ENCODE measurements around the gene CHADL.
"Not testable (repeated sequence)": the region's sequence is repeated elsewhere in the genome, so short reads cannot be mapped to it uniquely, and the experiment has no call there.

The CHADL gene, protein sequence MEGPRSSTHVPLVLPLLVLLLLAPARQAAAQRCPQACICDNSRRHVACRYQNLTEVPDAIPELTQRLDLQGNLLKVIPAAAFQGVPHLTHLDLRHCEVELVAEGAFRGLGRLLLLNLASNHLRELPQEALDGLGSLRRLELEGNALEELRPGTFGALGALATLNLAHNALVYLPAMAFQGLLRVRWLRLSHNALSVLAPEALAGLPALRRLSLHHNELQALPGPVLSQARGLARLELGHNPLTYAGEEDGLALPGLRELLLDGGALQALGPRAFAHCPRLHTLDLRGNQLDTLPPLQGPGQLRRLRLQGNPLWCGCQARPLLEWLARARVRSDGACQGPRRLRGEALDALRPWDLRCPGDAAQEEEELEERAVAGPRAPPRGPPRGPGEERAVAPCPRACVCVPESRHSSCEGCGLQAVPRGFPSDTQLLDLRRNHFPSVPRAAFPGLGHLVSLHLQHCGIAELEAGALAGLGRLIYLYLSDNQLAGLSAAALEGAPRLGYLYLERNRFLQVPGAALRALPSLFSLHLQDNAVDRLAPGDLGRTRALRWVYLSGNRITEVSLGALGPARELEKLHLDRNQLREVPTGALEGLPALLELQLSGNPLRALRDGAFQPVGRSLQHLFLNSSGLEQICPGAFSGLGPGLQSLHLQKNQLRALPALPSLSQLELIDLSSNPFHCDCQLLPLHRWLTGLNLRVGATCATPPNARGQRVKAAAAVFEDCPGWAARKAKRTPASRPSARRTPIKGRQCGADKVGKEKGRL

DNA sequence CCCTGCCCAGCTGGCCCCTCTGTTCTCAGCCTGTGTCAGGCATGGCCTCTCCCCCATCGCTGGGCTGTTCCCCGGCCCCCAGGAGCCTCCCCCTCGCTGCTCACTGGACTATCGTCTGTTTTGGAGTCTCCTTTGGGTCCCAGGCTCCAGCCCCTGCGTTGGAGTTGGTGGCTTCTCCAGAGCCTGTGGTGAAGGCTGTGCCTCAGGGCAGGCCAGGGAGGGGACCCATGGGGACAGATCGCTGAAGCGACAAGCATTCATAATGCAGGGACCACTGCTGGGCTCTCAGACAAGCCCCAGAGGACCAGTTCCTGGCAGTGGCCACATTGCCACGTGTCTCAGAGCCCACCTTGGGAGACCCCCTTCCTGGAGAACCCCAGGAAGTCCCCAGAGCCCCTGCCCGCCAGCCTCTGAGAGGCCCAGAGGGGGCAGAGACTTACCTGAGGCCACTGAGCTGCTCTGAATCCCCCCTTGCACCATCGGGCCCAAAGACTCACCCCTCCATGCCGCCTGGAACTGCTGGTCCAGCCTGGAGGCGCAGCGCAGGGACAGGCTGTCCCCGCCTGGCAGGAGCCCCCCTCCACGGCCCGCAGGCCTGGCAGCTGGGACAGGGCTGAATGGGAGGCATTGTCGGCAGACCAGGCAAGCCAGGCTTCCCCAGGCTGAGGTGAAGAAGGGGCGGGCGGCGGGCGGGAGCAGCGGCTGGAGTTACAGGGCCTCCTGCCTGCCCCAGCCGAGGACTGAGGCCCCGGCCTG lies at the start of gene CHADL:
Gene CHADL (minus strand): TSS at position 555 of the 756 bp plus-strand sequence. CDS start 50 bp downstream, at position 505.
- DNase-seq (ENCODE audit: low read depth in 2 of 2): no peak

DNA sequence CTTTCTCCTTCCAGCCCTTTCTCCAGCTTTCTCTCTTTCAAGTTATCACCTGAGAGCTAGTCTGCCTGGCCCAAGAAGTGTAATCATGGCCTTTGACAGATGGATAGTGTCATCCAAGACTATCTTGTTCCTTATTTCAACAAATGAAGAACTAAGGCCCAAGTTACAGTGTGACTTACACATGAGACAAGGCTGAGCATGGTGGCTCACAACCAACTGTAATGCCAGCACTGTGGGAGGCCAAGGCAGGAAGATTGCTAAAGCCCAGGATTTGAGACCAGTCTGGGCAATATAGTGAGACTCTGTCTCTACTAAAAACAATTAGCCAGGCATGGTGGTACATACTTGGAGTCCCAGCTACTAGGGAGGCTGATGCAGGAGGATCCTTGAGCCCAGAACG lies 48.9 kb upstream of the CHADL start:
- no peak for DNase-seq (ENCODE audit: low read depth in 2 of 2)

DNA sequence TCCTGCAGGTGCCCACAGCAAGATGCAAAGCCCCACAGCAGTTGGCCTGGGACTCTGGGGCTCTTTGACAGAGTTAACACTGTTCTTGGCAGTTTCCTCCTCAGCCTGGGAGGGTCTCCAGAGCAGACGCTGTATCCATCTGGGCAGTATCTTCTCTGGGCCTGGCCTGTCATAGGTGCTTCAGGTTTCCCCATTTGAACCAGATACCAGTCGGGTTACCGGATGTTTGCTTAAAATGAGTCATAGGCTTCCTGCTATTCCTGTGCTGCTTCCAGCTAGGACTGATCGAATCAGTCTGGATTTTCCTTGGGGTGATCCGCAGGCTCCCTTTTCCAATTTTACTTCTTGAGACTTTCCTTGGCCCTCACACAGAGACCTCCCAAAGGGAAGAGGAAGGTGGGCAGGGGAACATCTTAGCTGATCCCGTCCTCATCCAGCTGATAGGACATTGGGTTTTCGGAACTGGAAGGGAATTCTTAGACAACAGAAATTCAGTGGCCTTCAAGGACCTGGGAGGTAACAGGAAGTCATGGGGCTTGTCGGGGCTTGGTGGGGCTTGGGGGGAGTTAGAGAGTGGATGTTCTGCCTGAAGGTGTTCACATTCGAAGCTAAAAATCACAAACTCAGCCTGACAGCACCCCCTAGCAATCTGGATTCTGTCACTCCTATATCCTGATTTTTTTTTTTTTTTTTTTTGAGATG lies 47.7 kb upstream of the CHADL start:
- DNase-seq (ENCODE audit: low read depth in 2 of 2): no peak

DNA sequence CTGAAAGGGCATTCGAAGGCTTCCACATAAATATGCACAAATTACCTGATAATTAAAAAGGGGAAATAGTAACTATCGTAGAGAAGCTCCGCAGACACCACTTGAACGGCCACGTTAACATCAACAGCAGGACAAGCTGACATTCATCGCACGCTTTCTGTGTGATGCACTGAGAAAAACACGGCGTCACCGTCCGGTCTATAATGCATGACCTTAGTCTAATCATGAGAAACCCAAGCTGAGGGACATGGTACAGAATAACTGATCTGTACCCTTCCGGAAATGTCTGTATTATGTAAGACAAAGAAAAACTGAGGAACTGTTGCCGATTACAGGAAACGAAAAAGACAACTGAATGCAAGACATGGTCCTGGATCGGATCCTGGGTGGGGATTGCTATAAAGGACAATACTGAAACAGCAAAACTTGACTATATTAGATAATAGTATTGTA lies 45.9 kb upstream of the CHADL start:
- DNase-seq (ENCODE audit: low read depth in 2 of 2): no peak

DNA sequence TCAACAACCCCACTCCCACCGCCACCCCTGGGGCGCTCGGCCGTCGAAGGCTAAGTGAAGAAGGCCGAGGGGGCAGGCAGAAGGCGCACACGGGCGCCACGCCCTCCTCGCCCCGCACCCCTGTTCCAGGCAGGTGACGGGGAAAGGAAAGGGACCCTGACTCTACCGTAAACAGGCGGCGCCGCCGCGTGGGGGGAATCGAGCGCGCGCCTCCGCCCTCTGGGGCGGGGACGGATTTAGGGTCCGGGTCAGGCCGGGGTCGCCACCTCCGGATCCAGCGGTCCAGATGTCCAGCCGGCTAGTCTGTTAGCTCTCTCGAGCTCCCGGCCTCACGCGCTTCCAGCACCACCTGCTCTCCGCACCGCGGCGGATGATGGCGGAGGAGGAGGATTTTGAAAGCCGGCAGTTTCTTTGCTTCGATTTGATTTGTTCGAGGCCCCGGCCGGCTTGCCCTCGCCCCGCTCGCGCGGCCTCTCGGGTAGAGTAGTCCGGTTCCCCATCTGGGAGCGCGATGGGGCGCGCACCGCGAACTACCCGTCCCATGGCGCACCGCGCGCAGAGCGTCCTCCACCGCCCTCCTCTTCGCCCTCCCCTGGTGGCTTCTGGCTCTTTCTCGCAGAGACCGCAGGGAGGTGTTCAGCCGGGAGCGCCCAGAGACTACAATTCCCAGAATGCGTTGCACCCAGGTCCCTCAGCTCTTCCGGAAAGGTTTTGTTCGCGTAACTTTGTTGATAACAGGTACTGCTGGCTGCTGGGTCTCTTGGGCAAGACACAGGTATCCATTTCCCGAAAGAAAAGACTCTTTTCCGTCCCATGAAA lies 45.3 kb upstream of the CHADL start, which contains the start of gene RANGAP1:
Gene RANGAP1 (minus strand): TSS at position 368 of the 819 bp plus-strand sequence. CDS start 5,143 bp downstream, outside the sequence.
- peak; percentile 94 to 95 for DNase-seq (ENCODE audit: low read depth in 2 of 2)

DNA sequence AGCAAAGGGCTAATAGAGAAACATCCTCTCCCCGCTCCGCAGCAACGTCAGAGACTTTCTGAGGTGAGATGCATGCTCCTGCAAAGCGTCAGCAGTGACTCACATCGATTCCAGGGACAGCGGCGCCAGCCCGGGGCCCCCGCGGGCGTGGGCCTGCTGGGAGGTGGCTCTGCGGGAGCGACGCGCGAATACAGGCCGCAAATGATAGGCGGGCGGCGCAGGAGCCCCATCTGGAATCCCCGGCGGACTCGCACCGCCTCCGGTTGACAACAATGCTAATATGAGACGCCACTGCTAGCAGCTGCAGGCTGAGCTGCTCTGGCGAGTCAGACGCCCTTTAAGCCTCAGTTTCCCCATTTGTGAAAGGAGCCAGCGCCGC lies 44.7 kb upstream of the CHADL start:
- peak; percentile 54 to 58 for DNase-seq (ENCODE audit: low read depth in 2 of 2)

DNA sequence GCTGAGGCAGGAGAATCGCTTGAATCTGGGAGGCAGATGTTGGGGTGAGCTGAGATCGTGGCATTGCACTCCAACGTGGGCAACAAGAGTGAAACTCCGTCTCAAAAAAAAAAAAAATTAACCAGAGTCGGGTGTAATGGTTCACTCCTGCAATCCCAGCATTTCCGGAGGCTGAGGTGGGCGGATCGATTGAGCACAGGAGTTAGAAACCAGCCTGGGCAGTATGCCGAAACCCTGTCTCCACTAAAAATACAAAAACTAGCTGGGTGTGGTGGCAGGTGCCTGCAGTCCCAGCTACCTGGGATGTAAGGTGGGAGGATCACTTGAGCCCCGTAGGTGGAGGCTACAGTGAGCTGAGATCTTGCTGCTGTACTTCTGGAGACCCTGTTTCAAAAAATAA lies 43.7 kb upstream of the CHADL start:
- DNase-seq (ENCODE audit: low read depth in 2 of 2): no peak

DNA sequence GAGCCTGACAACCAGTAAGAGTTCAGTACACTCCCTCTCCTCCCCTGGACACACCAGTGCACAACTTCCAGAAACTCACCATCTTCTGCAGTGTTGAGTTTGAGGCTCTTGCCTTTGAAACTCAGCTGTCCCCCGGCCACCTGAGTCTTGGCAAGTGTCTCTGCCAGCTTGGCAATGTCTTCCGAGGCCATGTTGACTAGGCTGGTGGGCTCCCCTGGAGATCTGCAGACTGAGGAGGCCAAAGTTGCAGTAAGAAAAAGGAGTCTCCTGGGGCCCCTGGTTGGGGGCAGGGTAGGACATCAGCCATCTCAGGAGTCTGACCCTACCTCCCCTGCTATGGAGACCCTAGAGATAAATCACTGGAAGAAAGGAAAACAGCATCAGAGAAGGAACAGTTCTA lies 40.1 kb upstream of the CHADL start:
- no peak for DNase-seq (ENCODE audit: low read depth in 2 of 2)

DNA sequence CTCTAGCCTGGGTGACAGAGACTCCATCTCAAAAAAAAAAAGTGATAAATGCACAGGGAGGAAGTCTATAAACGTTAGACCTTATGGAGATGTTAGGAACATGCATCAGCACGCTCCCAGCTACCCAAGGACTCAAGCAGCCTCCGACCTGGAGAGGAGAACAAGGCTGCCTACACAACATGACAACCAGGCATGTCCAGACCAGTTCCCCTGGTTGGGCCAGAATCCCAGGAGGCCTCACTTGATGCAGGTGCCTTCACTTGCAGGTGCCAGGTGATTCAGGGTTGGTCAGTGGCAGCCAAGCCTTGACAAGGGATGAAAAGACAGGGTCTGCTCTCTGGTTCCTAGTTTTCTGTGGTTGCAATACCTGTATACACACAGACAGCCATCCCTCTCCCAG lies 39.3 kb upstream of the CHADL start:
- DNase-seq (ENCODE audit: low read depth in 2 of 2): no peak

DNA sequence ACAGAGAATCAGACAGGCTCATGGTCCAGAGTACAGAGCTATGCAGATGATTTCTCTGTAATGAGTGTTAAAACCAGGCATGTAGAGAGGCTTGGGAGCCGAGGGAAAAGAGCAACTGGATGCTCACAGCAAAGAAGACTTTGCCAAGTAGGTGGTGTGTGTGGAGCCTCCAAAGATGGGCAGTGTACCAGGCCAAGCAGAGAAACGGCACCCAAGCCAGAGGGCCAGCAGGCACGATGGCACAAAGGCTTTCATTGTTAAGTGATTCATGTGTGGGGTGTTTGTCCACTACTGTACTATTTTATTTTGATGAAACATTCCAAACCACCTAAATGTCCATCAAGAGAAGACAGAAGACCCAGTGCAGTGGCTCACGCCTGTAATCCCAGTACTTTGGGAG lies 34.1 kb upstream of the CHADL start:
- DNase-seq (ENCODE audit: low read depth in 2 of 2): no peak

DNA sequence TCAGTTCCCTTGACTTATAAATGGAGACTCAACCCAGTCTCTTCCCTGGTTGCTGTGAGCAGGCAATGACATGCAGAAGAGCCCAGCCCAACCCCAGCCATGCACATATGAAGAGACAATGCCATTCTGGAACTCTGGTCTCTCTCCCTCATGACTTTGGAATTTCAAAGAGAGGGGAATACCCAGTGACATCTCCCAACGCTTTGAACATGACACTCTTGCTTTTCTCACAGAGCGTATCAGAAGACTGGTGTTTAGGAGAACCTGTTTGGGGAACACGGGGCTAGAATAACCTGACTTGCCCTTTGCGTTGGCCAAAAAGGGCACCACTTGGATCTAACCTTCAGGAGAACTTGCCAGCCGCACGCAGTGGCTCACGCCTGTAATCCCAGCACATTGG lies 32.4 kb upstream of the CHADL start:
- DNase-seq (ENCODE audit: low read depth in 2 of 2): no peak

DNA sequence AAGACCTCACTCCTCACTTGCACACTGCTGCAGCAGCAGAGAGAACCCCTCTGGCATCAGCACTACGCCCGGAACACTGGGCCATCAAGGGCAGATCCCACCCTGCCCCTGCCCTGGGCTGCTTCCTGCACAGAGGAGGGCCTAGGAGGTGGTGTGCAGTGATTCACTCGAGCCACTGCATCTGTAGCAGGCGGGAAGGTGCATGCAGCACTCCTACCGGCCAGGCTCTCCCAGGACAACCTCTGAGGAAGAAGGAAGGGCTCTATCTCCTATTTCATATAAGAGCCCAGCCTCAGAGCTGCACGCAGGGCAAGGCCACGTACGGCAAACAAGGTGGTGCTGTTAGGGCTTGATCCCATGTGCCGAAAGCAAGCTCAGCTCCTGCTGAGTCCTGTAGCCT lies 31.1 kb upstream of the CHADL start:
- DNase-seq (ENCODE audit: low read depth in 2 of 2): no peak

DNA sequence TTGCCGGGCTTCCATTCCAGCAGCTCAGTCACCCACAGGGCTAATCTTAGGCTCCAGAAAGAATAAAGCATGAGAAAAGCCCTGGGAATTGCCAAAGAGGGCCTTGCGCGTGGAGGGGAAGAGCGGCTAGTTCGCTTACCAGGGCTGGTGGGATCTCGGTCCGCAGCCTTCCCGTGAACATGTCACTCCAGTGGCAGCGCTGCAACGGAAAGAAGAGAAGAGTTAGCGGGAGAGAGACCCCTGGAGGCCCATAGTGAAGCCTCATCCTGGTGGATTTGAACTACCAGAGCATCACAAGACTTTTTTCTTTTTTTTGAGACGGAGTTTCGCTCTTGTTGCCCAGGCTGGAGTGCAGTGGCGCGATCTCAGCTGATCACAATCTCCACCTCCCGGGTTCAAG lies 27.2 kb upstream of the CHADL start:
- no peak for DNase-seq (ENCODE audit: low read depth in 2 of 2)

DNA sequence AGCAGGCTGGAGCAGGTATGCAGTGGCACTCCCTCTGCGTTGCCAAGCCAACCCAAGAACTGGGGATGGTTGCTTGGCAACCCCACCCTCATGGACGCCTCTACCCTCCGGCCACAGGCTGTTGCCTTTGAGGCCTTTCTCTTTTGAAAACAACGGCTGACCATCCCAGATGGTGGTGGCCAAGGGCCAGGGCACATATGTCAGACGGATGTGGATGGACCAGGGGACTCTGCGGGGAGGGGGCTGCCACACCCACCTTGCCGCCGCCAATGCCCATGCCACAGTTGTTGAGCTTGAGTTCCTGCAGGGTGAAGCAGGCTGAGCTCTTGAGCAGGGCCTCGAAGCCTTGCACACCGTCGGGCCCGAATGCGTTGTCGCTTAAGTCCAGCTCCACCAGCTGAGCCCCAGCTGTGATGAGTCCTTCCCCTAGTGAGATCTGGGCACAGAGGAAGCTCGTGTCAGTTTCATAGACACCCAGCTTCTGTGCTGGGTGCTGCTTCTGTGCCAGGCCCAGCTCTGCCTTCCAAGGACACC lies 23.7 kb upstream of the CHADL start:
- no peak for DNase-seq (ENCODE audit: low read depth in 2 of 2)

DNA sequence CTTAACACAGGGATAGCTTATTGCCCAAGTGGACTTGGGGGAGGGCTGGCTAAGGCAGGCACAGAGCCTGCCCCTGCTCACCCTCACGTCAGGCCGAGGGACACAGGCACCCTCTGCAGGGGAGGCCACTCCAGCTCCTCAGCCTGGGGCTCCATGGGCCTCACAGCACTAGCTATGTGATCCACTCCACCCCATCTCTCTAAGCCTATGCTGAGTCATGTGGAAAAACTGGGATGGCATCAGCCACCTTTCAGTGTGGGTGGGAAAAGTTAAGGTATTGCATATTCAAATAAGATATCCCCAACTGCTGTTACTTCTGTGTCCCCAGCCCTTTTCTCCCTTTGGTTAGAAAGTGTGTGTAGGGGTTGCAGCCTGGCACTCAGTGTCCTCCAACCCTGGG lies 23.0 kb upstream of the CHADL start:
- DNase-seq (ENCODE audit: low read depth in 2 of 2): no peak

DNA sequence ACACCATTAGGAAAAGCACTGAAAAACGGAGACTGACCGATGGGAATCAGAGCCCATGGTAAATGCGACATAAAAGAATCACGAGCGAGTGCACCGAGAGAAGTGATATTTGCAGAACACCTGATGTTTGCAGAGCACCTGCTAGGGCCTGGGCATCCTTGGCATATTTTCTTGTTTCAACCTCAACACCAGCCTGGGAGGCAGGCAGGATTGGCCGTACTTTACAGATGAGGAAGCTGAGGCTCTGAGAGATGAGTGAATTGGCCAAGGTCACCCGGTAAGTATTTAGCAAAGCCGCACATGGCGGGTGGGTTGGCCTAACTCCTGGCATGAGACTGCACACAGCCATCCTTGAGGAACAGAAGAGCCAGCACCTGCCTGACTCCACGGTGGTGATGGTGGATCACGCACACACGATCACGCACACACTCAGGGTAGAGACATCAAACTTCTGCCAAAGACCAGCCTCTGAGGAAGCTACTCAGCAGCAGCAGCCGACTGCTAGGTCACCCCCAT lies 21.6 kb upstream of the CHADL start:
- no peak for DNase-seq (ENCODE audit: low read depth in 2 of 2)

DNA sequence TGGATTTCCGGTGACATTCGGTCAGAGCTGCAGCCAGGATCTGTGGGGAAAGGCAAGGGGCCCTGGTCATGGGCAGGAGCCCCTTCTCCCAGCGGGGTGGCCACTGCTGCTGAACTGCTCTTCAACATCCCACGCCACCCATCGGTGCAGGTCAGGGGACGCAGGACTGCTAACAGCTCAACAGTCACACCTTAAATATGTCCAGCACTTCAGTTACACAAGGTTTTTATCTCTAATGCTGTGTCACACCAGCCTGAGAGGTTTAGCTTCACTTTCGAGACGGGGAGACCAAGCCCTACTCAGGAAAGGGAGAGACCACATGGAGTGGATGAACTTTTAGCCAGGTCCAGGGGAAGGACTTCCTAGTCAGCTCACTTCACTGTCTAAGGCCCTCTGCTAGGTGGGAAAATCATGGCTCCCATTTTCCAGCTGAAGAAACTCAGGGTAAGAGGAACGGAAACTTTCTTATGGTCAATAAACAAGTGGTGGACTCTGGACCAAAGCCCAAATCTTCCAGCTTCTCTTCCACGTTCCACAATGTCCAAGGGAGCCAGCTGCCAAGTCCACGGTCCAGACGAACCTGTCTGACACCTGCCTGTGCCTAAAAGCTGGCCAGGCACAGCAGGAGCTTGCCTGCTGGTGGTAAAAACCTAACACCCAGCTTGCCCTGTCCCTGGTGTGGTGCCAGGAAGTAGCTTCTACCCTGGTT lies 21.0 kb upstream of the CHADL start:
- DNase-seq (ENCODE audit: low read depth in 2 of 2): no peak

DNA sequence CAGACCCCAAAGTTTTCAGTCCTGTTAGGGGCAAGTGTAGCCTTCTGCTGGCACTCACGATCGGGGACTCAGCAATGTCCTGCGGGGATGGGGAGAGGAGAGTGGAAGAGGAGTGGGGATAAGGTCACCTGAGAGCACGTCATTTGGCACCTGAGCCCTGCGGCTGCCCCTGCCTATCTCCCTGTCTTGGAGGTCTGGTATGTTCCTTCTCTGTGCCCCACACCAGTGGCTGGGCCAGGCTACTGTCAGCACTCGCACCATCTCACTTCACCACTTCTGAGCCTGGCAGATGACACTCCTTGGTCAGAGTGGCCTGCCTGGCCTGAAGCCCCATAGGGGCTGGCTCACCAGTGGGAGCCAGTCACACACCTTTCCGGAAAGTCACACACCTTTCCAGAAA lies 20.1 kb upstream of the CHADL start:
- DNase-seq (ENCODE audit: low read depth in 2 of 2): no peak

DNA sequence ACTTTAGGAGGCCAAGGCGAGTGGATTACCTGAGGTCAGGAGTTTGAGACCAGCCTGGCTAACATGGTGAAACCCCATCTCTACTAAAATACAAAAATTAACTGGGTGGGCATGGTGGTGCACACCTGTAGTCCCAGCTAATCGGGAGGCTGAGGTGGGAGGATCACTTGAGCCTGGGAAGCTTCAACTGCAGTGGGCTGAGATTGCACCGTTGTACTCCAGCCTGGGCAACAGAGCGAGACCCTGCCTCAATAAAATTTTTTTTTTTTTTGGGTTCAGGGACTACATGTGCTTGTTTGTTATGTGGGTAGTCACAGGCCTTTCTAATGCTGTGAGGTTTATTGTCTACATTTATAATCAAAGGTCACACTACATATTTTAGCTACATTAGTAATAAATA lies 19.0 kb upstream of the CHADL start:
- DNase-seq (ENCODE audit: low read depth in 2 of 2): not testable (repeated sequence)

DNA sequence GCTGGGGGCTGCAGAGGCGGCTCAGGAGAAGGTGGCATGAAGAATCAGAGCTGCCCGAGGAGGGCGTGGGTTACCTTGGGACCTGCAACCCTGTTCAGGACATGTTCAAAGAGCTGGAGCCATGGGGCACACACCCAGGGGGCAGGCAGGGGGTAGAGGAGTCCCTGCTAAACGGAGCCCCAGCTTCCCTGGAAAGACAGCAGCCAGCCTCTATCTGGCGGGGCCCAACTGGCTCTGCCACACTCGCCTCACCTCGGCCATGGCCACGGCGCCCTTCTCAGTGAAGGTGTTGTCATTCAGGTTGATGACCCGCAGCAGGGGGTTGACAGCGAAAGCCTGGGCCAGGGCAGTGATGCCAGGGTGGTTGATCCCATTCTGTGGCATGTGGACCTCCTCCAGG lies 17.0 kb upstream of the CHADL start:
- no peak for DNase-seq (ENCODE audit: low read depth in 2 of 2)
